ENCODE data around the gene REEP1.

REEP1 gene

DNA sequence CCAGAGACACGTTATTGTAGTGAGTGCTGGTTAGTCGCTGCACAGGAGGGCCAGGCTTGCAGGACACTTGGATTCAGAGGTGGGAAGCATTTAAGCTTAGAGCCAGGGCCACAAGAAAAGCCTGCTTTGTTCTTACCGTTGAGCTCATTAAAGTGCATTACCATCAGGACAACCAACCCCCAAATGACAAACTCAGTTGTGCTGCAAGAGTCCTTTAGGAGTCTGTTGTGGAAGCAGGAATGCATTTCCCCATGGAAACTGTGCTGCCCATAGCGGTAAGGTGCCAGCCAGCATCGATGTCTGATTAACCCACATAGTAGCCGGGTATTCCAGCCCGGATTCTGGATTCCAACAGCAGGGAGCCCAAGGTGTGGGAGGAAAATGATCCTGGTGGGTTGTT is 23.4 kb upstream of the REEP1 start:
- TF ChIP-seq SIN3A (IDR thresholded peaks at IDR 0.05; ENCODE audit: borderline replicate concordance, insufficient read depth, low read length) (no peak), FOXP2 (optimal IDR thresholded peaks at IDR 0.05; ENCODE audit: borderline replicate concordance, extremely low read depth, extremely low read length, insufficient read depth) (no peak), TAF1 (IDR thresholded peaks at IDR 0.05; ENCODE audit: borderline replicate concordance, insufficient read depth, low read length) (no peak), POLR2AphosphoS5 (IDR thresholded peaks at IDR 0.05; ENCODE audit: low read depth, low read length) (no peak)

DNA sequence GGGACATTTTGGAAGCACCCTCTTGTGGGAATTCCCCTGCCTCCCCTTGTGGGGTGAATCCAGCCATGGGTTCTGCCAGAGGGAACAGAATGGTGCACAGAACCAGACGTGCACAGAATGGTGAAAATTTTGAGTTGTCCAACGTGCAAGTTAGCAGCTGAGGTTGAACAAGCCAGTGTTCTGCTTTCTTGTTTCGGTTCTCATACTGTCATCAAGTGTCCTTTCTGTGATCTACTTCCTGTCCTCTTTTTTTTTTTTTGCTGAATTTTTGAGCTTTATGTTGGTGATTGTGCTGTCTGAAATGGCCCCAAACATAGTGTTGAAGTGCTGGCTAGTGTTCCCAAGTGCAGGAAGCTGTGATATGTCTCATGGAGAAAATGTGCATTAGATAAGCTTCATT is 21.5 kb upstream of the REEP1 start:
- TF ChIP-seq POLR2AphosphoS5 (IDR thresholded peaks at IDR 0.05; ENCODE audit: low read depth, low read length) (no peak), SIN3A (IDR thresholded peaks at IDR 0.05; ENCODE audit: borderline replicate concordance, insufficient read depth, low read length) (no peak), FOXP2 (optimal IDR thresholded peaks at IDR 0.05; ENCODE audit: borderline replicate concordance, extremely low read depth, extremely low read length, insufficient read depth) (no peak), TAF1 (IDR thresholded peaks at IDR 0.05; ENCODE audit: borderline replicate concordance, insufficient read depth, low read length) (no peak)
- TF ChIP-seq, protein P1, sequence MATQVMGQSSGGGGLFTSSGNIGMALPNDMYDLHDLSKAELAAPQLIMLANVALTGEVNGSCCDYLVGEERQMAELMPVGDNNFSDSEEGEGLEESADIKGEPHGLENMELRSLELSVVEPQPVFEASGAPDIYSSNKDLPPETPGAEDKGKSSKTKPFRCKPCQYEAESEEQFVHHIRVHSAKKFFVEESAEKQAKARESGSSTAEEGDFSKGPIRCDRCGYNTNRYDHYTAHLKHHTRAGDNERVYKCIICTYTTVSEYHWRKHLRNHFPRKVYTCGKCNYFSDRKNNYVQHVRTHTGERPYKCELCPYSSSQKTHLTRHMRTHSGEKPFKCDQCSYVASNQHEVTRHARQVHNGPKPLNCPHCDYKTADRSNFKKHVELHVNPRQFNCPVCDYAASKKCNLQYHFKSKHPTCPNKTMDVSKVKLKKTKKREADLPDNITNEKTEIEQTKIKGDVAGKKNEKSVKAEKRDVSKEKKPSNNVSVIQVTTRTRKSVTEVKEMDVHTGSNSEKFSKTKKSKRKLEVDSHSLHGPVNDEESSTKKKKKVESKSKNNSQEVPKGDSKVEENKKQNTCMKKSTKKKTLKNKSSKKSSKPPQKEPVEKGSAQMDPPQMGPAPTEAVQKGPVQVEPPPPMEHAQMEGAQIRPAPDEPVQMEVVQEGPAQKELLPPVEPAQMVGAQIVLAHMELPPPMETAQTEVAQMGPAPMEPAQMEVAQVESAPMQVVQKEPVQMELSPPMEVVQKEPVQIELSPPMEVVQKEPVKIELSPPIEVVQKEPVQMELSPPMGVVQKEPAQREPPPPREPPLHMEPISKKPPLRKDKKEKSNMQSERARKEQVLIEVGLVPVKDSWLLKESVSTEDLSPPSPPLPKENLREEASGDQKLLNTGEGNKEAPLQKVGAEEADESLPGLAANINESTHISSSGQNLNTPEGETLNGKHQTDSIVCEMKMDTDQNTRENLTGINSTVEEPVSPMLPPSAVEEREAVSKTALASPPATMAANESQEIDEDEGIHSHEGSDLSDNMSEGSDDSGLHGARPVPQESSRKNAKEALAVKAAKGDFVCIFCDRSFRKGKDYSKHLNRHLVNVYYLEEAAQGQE (IDR thresholded peaks at IDR 0.05; ENCODE audit: insufficient read depth in 1 of 2, low read depth in 2 of 2, low read length in 2 of 2), result no peak

DNA sequence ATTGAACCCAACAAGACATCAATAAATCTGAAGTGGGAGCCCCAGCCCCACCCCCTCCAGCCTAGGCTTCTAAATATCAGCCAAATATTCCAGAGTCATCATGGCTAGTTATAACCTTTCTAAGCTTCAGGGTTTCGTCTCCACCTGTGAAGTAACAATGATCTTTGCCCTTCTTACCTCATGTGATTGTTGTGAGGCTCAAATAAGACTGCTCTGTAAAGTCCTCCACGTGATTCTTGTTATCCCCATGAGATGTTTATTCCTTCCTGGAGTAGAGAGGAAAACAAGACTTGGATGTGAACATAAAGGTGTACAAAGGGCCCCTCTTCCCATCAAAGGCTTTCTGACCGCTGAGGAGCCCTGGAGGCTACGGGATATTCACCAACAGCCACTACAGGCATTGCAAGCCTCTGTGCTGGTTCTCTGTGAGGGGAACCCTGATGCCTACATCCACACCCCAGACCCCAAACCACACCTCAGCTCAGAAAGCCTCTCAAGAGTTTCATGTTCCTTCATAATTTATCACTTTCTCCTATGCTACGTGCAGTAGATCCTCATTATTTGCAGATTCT is 20.1 kb upstream of the REEP1 start:
- TF ChIP-seq, protein P1 (IDR thresholded peaks at IDR 0.05; ENCODE audit: insufficient read depth in 1 of 2, low read depth in 2 of 2, low read length in 2 of 2), result no peak
- TF ChIP-seq TAF1 (IDR thresholded peaks at IDR 0.05; ENCODE audit: borderline replicate concordance, insufficient read depth, low read length) (no peak), FOXP2 (optimal IDR thresholded peaks at IDR 0.05; ENCODE audit: borderline replicate concordance, extremely low read depth, extremely low read length, insufficient read depth) (no peak), POLR2AphosphoS5 (IDR thresholded peaks at IDR 0.05; ENCODE audit: low read depth, low read length) (no peak), SIN3A (IDR thresholded peaks at IDR 0.05; ENCODE audit: borderline replicate concordance, insufficient read depth, low read length) (no peak)

DNA sequence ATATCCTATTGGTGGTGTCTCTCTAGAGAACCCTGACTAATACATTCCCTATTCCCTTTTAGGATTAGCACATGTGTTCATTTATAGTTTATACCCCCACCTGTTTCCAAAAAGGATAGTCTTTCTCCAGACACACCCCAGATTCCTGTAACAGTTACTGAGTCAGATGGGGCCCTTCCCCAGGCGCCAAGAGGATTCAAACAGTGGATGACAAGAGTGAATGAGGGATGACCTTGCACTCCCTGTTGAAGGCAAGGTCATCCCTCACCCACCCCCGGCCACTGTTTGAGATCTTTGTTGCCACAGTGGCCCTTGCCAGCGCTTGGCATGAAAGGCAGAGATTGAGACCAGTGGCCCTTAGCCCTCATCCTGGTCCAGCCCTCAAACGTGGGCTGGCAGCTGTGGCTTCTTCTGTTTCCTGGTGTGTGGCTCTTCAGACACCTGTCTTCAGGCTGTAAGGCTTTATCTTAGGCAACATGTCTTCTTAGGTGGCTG is 15.3 kb upstream of the REEP1 start:
- TF ChIP-seq, protein P1 (IDR thresholded peaks at IDR 0.05; ENCODE audit: insufficient read depth in 1 of 2, low read depth in 2 of 2, low read length in 2 of 2), result no peak
- TF ChIP-seq FOXP2 (optimal IDR thresholded peaks at IDR 0.05; ENCODE audit: borderline replicate concordance, extremely low read depth, extremely low read length, insufficient read depth) (no peak), SIN3A (IDR thresholded peaks at IDR 0.05; ENCODE audit: borderline replicate concordance, insufficient read depth, low read length) (no peak)

DNA sequence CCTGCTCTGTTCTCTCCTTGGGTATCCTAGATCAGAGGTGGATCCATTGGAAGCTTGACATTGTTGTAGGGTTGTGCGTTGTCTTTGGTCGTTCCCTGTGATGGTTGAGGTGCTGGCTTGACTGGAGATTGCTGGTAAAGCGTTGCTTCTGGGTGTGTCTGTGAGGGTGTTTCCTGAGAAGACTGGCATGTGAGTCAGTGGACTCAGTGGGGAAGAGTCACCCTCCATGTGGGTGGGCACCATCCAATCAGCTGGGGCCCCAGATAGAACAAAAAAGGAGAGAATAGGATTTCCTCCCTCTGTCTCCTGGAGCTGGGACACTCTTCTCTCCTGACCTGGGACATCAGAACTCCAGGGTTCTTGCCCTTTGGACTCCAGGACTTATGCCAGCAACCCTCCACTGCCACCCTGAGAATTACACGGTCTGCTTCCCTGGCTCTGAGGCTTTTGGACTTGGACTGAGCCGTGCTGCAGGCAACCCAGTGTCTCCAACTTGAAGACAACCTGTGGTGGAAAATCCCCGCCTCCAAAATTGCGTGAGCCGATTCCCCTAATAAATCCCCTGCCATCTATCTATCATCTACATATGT is 14.8 kb upstream of the REEP1 start:
- TF ChIP-seq SIN3A (IDR thresholded peaks at IDR 0.05; ENCODE audit: borderline replicate concordance, insufficient read depth, low read length) (no peak), POLR2AphosphoS5 (IDR thresholded peaks at IDR 0.05; ENCODE audit: low read depth, low read length) (no peak), TAF1 (IDR thresholded peaks at IDR 0.05; ENCODE audit: borderline replicate concordance, insufficient read depth, low read length) (no peak), FOXP2 (optimal IDR thresholded peaks at IDR 0.05; ENCODE audit: borderline replicate concordance, extremely low read depth, extremely low read length, insufficient read depth) (no peak)
- TF ChIP-seq, protein P1 (IDR thresholded peaks at IDR 0.05; ENCODE audit: insufficient read depth in 1 of 2, low read depth in 2 of 2, low read length in 2 of 2), result no peak

All from PFSK-1 (cell line).